GM10266 (cell line): ENCODE results near the gene PLPP3.

ENCODE experiments used
- DNase-seq: peaks from one replicate; pipeline ENCODE4 v3.0.0; 2012; ENCODE audit errors: extremely low spot score
- TF ChIP-seq, protein P1 (sequence below): IDR thresholded peaks from 2 replicates; pipeline ENCODE4 v1.5.1; 2012; ENCODE audit warnings: mild to moderate bottlenecking, low read depth; ENCODE audit not compliant: control insufficient read depth, insufficient read depth; ENCODE audit errors: missing control alignments

The PLPP3 gene

GRCh38 chr1:56452027-56453011 lies 127.0 kb downstream of the PLPP3 start:
- TF ChIP-seq, protein P1, sequence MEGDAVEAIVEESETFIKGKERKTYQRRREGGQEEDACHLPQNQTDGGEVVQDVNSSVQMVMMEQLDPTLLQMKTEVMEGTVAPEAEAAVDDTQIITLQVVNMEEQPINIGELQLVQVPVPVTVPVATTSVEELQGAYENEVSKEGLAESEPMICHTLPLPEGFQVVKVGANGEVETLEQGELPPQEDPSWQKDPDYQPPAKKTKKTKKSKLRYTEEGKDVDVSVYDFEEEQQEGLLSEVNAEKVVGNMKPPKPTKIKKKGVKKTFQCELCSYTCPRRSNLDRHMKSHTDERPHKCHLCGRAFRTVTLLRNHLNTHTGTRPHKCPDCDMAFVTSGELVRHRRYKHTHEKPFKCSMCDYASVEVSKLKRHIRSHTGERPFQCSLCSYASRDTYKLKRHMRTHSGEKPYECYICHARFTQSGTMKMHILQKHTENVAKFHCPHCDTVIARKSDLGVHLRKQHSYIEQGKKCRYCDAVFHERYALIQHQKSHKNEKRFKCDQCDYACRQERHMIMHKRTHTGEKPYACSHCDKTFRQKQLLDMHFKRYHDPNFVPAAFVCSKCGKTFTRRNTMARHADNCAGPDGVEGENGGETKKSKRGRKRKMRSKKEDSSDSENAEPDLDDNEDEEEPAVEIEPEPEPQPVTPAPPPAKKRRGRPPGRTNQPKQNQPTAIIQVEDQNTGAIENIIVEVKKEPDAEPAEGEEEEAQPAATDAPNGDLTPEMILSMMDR, result no peak
- DNase-seq, result no peak

GRCh38 chr1:56451491-56451890 lies 127.9 kb downstream of the PLPP3 start:
- DNase-seq, result no peak
- TF ChIP-seq, protein P1, result no peak

- TF ChIP-seq, protein P1, result no peak
- DNase-seq, result no peak
These were observed 129.2 kb downstream of the PLPP3 start for GRCh38 chr1:56450004-56450666.

DNA sequence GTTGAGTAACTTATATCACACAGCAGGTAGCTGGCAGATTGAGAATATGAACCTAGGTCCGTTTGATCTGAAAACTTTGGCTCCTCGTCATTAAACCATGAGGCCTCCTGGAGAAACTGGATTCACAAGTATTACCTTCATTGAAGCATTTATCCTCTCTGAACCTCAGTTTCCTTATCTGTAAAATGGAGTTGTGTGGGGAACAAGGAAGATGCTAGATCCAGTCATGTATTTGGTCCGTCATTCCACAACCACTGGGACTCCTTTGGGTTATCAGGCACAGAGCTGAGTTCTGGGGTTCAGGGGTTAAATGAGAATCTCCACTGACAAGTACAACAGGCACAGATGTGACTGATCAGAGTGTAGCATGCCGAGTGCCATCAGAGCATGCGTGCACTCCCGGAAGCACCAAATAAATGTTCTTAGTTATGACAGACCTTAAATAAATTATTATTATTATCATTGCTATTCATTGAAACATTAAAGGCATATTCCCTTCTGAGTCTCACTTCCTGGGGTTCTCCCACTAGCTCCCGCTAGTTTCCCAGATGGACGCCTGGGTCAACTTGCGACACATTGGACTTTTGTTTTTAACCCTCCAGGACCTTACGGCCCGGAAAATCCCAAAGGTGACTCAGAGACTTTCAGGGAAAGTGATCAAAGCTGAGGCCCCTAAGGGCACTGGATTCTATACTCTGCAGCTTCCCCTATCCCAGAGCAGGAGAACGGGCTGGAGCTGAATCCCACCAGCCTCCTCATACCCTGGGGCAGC lies 130.6 kb downstream of the PLPP3 start:
- no peak for DNase-seq
- TF ChIP-seq, protein P1, result no peak

DNA sequence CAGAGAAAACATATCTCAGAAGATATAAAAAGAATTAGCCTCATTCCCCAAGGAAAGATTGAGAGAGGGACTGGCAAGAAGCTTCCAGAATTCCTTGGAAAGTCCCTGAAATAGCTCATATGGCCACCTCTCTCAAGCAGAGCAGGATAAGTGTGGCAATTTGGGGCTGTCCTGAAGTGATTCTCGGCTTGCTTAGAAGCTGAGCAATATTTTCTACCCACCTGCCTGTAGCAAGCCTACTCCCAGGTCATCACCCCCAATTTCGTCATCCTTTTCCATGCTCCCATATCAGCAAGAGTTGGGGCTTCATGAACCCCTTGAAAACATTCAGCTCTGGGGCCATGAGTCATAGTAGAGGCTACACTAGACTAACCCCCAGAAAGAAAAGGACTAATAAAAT lies 131.5 kb downstream of the PLPP3 start:
- DNase-seq, result no peak
- TF ChIP-seq, protein P1, result no peak

- no peak for DNase-seq
- TF ChIP-seq, protein P1, result no peak
These were observed 132.7 kb downstream of the PLPP3 start for GRCh38 chr1:56446531-56447098.
